Liver (tissue), 3 donors: ENCODE data around the gene FBXO7.

ENCODE experiments used
- EGR1 ChIP-seq, 2 donors: IDR thresholded peaks; 2 replicates each; pipeline ENCODE4 v1.6.1; 2016 to 2018; ENCODE audit warnings: antibody characterized with exemption in 2 of 2, low read depth in 2 of 2
- FOXA2 ChIP-seq: IDR thresholded peaks from 2 replicates; pipeline ENCODE4 v1.6.1; 2016; ENCODE audit warnings: antibody characterized with exemption
- GABPA ChIP-seq, 2 donors: IDR thresholded peaks in 1 of 2; conservative IDR thresholded peaks in 1 of 2; 2 replicates each; pipeline ENCODE4 v1.6.1; 2016; ENCODE audit warnings: antibody characterized with exemption in 2 of 2, mild to moderate bottlenecking in 1 of 2, moderate library complexity in 1 of 2
- HNF4A ChIP-seq, 2 donors: conservative IDR thresholded peaks; 2 replicates each; pipeline ENCODE4 v1.6.1; 2016; ENCODE audit warnings: antibody characterized with exemption in 2 of 2, mild to moderate bottlenecking in 2 of 2
- JUND ChIP-seq, 2 donors: IDR thresholded peaks; 2 replicates each; pipeline ENCODE4 v1.6.1; 2016; ENCODE audit warnings: antibody characterized with exemption in 2 of 2
- NR2F2 ChIP-seq: IDR thresholded peaks from 2 replicates; pipeline ENCODE4 v1.6.1; 2016; ENCODE audit warnings: antibody characterized with exemption
- RXRA ChIP-seq, 2 donors: IDR thresholded peaks; 2 replicates each; pipeline ENCODE4 v1.6.1; 2017 to 2018; ENCODE audit warnings: antibody characterized with exemption in 2 of 2, mild to moderate bottlenecking in 1 of 2
- SP1 ChIP-seq: IDR thresholded peaks from 2 replicates; pipeline ENCODE4 v1.6.1; 2018; ENCODE audit warnings: antibody characterized with exemption, mild to moderate bottlenecking
- TAF1 ChIP-seq: conservative IDR thresholded peaks from 2 replicates; pipeline ENCODE4 v1.6.1; 2016; ENCODE audit warnings: antibody characterized with exemption, mild to moderate bottlenecking
- YY1 ChIP-seq: IDR thresholded peaks from 2 replicates; pipeline ENCODE4 v1.6.1; 2016; ENCODE audit warnings: antibody characterized with exemption, mild to moderate bottlenecking
- TF ChIP-seq, protein P1 (sequence below): IDR thresholded peaks from 2 replicates; pipeline ENCODE4 v1.6.1; 2016; ENCODE audit warnings: antibody characterized with exemption, mild to moderate bottlenecking
- TF ChIP-seq, protein P2 (sequence below): fragments of 150-350 bp; IDR thresholded peaks from 2 replicates; pipeline ENCODE4 v1.5.1; 2017; ENCODE audit warnings: improper control_type of control experiment, low read depth, low read length; ENCODE audit not compliant: missing input control
- TF ChIP-seq, protein P3 (sequence below): IDR thresholded peaks from 2 replicates; pipeline ENCODE4 v1.6.1; 2016; ENCODE audit warnings: antibody characterized with exemption
- TF ChIP-seq, protein P4 (sequence below): IDR thresholded peaks from 2 replicates; pipeline ENCODE4 v1.6.1; 2016; ENCODE audit warnings: antibody characterized with exemption
- donor health status: healthy.
- donor health status: healthy.

DNA sequence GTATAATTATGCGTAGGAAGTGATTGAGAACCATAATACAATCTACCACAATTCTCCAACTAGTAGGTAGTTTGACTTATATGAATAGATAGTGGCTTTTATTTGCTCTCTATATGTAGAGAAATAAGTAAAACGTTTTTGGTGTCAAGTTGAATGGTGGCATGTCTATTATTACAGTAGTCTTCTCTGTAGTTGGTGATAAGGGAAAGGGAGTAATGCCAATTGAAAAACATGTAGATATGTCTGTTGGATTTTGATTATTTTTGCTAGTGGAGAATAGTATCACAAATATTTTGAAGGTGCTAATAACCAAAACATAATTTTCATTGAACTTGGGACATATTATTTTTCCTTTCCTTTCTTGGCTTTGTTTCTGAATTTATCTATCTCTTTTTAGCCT, 17.5 kb downstream of the FBXO7 start:
- TF ChIP-seq, protein P1, sequence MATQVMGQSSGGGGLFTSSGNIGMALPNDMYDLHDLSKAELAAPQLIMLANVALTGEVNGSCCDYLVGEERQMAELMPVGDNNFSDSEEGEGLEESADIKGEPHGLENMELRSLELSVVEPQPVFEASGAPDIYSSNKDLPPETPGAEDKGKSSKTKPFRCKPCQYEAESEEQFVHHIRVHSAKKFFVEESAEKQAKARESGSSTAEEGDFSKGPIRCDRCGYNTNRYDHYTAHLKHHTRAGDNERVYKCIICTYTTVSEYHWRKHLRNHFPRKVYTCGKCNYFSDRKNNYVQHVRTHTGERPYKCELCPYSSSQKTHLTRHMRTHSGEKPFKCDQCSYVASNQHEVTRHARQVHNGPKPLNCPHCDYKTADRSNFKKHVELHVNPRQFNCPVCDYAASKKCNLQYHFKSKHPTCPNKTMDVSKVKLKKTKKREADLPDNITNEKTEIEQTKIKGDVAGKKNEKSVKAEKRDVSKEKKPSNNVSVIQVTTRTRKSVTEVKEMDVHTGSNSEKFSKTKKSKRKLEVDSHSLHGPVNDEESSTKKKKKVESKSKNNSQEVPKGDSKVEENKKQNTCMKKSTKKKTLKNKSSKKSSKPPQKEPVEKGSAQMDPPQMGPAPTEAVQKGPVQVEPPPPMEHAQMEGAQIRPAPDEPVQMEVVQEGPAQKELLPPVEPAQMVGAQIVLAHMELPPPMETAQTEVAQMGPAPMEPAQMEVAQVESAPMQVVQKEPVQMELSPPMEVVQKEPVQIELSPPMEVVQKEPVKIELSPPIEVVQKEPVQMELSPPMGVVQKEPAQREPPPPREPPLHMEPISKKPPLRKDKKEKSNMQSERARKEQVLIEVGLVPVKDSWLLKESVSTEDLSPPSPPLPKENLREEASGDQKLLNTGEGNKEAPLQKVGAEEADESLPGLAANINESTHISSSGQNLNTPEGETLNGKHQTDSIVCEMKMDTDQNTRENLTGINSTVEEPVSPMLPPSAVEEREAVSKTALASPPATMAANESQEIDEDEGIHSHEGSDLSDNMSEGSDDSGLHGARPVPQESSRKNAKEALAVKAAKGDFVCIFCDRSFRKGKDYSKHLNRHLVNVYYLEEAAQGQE, result no peak
- TF ChIP-seq, protein P2, sequence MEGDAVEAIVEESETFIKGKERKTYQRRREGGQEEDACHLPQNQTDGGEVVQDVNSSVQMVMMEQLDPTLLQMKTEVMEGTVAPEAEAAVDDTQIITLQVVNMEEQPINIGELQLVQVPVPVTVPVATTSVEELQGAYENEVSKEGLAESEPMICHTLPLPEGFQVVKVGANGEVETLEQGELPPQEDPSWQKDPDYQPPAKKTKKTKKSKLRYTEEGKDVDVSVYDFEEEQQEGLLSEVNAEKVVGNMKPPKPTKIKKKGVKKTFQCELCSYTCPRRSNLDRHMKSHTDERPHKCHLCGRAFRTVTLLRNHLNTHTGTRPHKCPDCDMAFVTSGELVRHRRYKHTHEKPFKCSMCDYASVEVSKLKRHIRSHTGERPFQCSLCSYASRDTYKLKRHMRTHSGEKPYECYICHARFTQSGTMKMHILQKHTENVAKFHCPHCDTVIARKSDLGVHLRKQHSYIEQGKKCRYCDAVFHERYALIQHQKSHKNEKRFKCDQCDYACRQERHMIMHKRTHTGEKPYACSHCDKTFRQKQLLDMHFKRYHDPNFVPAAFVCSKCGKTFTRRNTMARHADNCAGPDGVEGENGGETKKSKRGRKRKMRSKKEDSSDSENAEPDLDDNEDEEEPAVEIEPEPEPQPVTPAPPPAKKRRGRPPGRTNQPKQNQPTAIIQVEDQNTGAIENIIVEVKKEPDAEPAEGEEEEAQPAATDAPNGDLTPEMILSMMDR, result no peak
- TF ChIP-seq, protein P3, sequence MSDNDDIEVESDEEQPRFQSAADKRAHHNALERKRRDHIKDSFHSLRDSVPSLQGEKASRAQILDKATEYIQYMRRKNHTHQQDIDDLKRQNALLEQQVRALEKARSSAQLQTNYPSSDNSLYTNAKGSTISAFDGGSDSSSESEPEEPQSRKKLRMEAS, result no peak
- TF ChIP-seq YY1, result no peak
- TF ChIP-seq, protein P4, sequence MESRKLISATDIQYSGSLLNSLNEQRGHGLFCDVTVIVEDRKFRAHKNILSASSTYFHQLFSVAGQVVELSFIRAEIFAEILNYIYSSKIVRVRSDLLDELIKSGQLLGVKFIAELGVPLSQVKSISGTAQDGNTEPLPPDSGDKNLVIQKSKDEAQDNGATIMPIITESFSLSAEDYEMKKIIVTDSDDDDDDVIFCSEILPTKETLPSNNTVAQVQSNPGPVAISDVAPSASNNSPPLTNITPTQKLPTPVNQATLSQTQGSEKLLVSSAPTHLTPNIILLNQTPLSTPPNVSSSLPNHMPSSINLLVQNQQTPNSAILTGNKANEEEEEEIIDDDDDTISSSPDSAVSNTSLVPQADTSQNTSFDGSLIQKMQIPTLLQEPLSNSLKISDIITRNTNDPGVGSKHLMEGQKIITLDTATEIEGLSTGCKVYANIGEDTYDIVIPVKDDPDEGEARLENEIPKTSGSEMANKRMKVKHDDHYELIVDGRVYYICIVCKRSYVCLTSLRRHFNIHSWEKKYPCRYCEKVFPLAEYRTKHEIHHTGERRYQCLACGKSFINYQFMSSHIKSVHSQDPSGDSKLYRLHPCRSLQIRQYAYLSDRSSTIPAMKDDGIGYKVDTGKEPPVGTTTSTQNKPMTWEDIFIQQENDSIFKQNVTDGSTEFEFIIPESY, result no peak
- no peak for TF ChIP-seq GABPA (IDR thresholded peaks at IDR 0.05 in 1 of 2, conservative IDR thresholded peaks at IDR 0.05 in 1 of 2)
- no peak for TF ChIP-seq HNF4A (conservative IDR thresholded peaks at IDR 0.05)
- no peak for TF ChIP-seq JUND (IDR thresholded peaks at IDR 0.05)
- no peak for TF ChIP-seq SP1
- TF ChIP-seq FOXA2, result no peak
- TF ChIP-seq TAF1, result no peak
- no peak for TF ChIP-seq NR2F2
- no peak for TF ChIP-seq RXRA (IDR thresholded peaks at IDR 0.05)
- TF ChIP-seq EGR1 (IDR thresholded peaks at IDR 0.05; ENCODE audit: low read depth in 2 of 2), result no peak
